ENCODE data around the gene PPP2R3B. TPM values are rescaled to one million over a fixed set of nuclear protein-coding genes. Genes with fewer than 3 reads are reported as not detected.
A peak's percentile ranks its signal among the peaks of the same experiment; 100 is the strongest.

Gene PPP2R3B
- total and polyA plus RNA-seq, 7 experiments from 2014 or later: 7.3 to 53.5 (median 30.0) TPM

- H3K4me1 ChIP-seq (ENCODE audit: control insufficient read depth in 2 of 2, insufficient read depth in 2 of 2, low read length in 2 of 2): no peaks in the 10 kb centered on the region
- H3K27me3 Mint-ChIP-seq: no peaks in the 10 kb centered on the region
- no peaks in the 10 kb centered on the region for H3K9me3 ChIP-seq (ENCODE audit: control insufficient read depth in 2 of 3, low read length in 3 of 3)
- DNase-seq (no peak), ATAC-seq (no peak)
- POLR2A ChIA-PET: no interaction called here
- peaks cover 0 to 28% (median 4%) of the 10 kb centered on the region in 5 donors for H3K36me3 Mint-ChIP-seq
- CTCF ChIA-PET: no interaction called here
- no peak overlapping the region for H3K4me3 ChIP-seq (ENCODE audit: low read length)
- H3K9me3 Mint-ChIP-seq: no peaks in the 10 kb centered on the region
- peaks cover 0 to 12% (median 7%) of the 10 kb centered on the region in 7 donors for H3K4me1 Mint-ChIP-seq
- no peak overlapping the region for H3K27ac Mint-ChIP-seq
- intact Hi-C loops (cut with micrococcal nuclease): no loop called here
- peaks cover 0 to 8% (median 0%) of the 10 kb centered on the region in 3 experiments for H3K36me3 ChIP-seq (ENCODE audit: control insufficient read depth in 2 of 3, insufficient read depth in 3 of 3, low read length in 3 of 3)
- no peaks in the 10 kb centered on the region for H3K27me3 ChIP-seq (ENCODE audit: control insufficient read depth in 2 of 2, insufficient read depth in 2 of 2, low read length in 2 of 2)
- H3K27ac ChIP-seq (ENCODE audit: low read depth, low read length): no peak overlapping the region
- no peak overlapping the region for H3K4me3 Mint-ChIP-seq
Observed at GRCh38 chrX:350148-350533, 36.6 kb downstream of the PPP2R3B start.

- H3K27ac Mint-ChIP-seq: no peak overlapping the region
- no peak overlapping the region for H3K4me3 Mint-ChIP-seq
- peaks cover 0 to 7% (median 3%) of the 10 kb centered on the region in 7 donors for H3K4me1 Mint-ChIP-seq
- ChIA-PET CTCF (no interaction called here), POLR2A (no interaction called here)
- H3K36me3 Mint-ChIP-seq: peaks cover 0 to 27% (median 4%) of the 10 kb centered on the region in 5 donors
- Histone ChIP-seq H3K4me3 (ENCODE audit: low read length) (no peak overlapping the region), H3K36me3 (ENCODE audit: control insufficient read depth in 2 of 3, insufficient read depth in 3 of 3, low read length in 3 of 3) (peaks cover 0 to 13% (median 0%) of the 10 kb centered on the region in 3 experiments), H3K27me3 (ENCODE audit: control insufficient read depth in 2 of 2, insufficient read depth in 2 of 2, low read length in 2 of 2) (no peaks in the 10 kb centered on the region), H3K9me3 (ENCODE audit: control insufficient read depth in 2 of 3, low read length in 3 of 3) (no peaks in the 10 kb centered on the region), H3K4me1 (ENCODE audit: control insufficient read depth in 2 of 2, insufficient read depth in 2 of 2, low read length in 2 of 2) (no peaks in the 10 kb centered on the region), H3K27ac (ENCODE audit: low read depth, low read length) (no peak overlapping the region)
- intact Hi-C loops (cut with micrococcal nuclease): no loop called here
- H3K9me3 Mint-ChIP-seq: no peaks in the 10 kb centered on the region
- H3K27me3 Mint-ChIP-seq: no peaks in the 10 kb centered on the region
- DNase-seq (no peak), ATAC-seq (no peak)
Observed at GRCh38 chrX:349702-350101, 37.0 kb downstream of the PPP2R3B start.

GRCh38 chrX:349196-349595 lies 37.5 kb downstream of the PPP2R3B start:
- peak overlapping the region in 1 of 9 donors; percentile 36 for H3K27ac Mint-ChIP-seq
- H3K4me1 Mint-ChIP-seq: peaks cover 0 to 6% (median 0%) of the 10 kb centered on the region in 7 donors
- ChIA-PET POLR2A (no interaction called here), CTCF (no interaction called here)
- H3K4me3 Mint-ChIP-seq: no peak overlapping the region
- no peak overlapping the region for H3K27ac ChIP-seq (ENCODE audit: low read depth, low read length)
- H3K9me3 ChIP-seq (ENCODE audit: control insufficient read depth in 2 of 3, low read length in 3 of 3): no peaks in the 10 kb centered on the region
- peaks cover 0 to 18% (median 0%) of the 10 kb centered on the region in 3 experiments for H3K36me3 ChIP-seq (ENCODE audit: control insufficient read depth in 2 of 3, insufficient read depth in 3 of 3, low read length in 3 of 3)
- no peak overlapping the region for H3K4me3 ChIP-seq (ENCODE audit: low read length)
- no peaks in the 10 kb centered on the region for H3K27me3 Mint-ChIP-seq
- H3K36me3 Mint-ChIP-seq: peaks cover 0 to 27% (median 4%) of the 10 kb centered on the region in 5 donors
- no peaks in the 10 kb centered on the region for H3K27me3 ChIP-seq (ENCODE audit: control insufficient read depth in 2 of 2, insufficient read depth in 2 of 2, low read length in 2 of 2)
- ATAC-seq (no peak), DNase-seq (no peak)
- no peaks in the 10 kb centered on the region for H3K4me1 ChIP-seq (ENCODE audit: control insufficient read depth in 2 of 2, insufficient read depth in 2 of 2, low read length in 2 of 2)
- H3K9me3 Mint-ChIP-seq: no peaks in the 10 kb centered on the region
- intact Hi-C loops (cut with micrococcal nuclease): no loop called here

GRCh38 chrX:348461-349117 lies 38.1 kb downstream of the PPP2R3B start:
- H3K4me3 ChIP-seq (ENCODE audit: low read length): no peak overlapping the region
- intact Hi-C loops (cut with micrococcal nuclease): no loop called here
- Mint-ChIP-seq H3K9me3 (no peaks in the 10 kb centered on the region), H3K27me3 (no peaks in the 10 kb centered on the region), H3K4me1 (peaks cover 0 to 6% (median 0%) of the 10 kb centered on the region in 7 donors), H3K4me3 (no peak overlapping the region), H3K36me3 (peaks cover 0 to 27% (median 4%) of the 10 kb centered on the region in 5 donors), H3K27ac (peak overlapping the region in 1 of 9 donors; percentile 30)
- POLR2A ChIA-PET: no interaction called here
- H3K27ac ChIP-seq (ENCODE audit: low read depth, low read length): no peak overlapping the region
- H3K36me3 ChIP-seq (ENCODE audit: control insufficient read depth in 2 of 3, insufficient read depth in 3 of 3, low read length in 3 of 3): peaks cover 0 to 18% (median 0%) of the 10 kb centered on the region in 3 experiments
- no peaks in the 10 kb centered on the region for H3K9me3 ChIP-seq (ENCODE audit: control insufficient read depth in 2 of 3, low read length in 3 of 3)
- no peaks in the 10 kb centered on the region for H3K27me3 ChIP-seq (ENCODE audit: control insufficient read depth in 2 of 2, insufficient read depth in 2 of 2, low read length in 2 of 2)
- CTCF ChIA-PET: no interaction called here
- no peak for DNase-seq
- ATAC-seq: no peak
- no peaks in the 10 kb centered on the region for H3K4me1 ChIP-seq (ENCODE audit: control insufficient read depth in 2 of 2, insufficient read depth in 2 of 2, low read length in 2 of 2)

- Histone ChIP-seq H3K36me3 (ENCODE audit: control insufficient read depth in 2 of 3, insufficient read depth in 3 of 3, low read length in 3 of 3) (peaks cover 0 to 18% (median 0%) of the 10 kb centered on the region in 3 experiments), H3K4me3 (ENCODE audit: low read length) (no peak overlapping the region), H3K9me3 (ENCODE audit: control insufficient read depth in 2 of 3, low read length in 3 of 3) (no peaks in the 10 kb centered on the region), H3K27ac (ENCODE audit: low read depth, low read length) (no peak overlapping the region), H3K27me3 (ENCODE audit: control insufficient read depth in 2 of 2, insufficient read depth in 2 of 2, low read length in 2 of 2) (no peaks in the 10 kb centered on the region), H3K4me1 (ENCODE audit: control insufficient read depth in 2 of 2, insufficient read depth in 2 of 2, low read length in 2 of 2) (no peaks in the 10 kb centered on the region)
- peak; percentile 10 for ATAC-seq
- Mint-ChIP-seq H3K4me1 (peaks cover 0 to 6% (median 0%) of the 10 kb centered on the region in 7 donors), H3K27ac (peak overlapping the region in 1 of 9 donors; percentile 8), H3K4me3 (no peak overlapping the region), H3K27me3 (no peaks in the 10 kb centered on the region), H3K9me3 (no peaks in the 10 kb centered on the region), H3K36me3 (peaks cover 0 to 25% (median 2%) of the 10 kb centered on the region in 5 donors)
- intact Hi-C loops (cut with micrococcal nuclease): no loop called here
- ChIA-PET CTCF (no interaction called here), POLR2A (no interaction called here)
- no peak for DNase-seq
Observed at GRCh38 chrX:347351-348117, 39.2 kb downstream of the PPP2R3B start.

GRCh38 chrX:346034-346813 lies 40.5 kb downstream of the PPP2R3B start:
- Mint-ChIP-seq H3K4me3 (no peak overlapping the region), H3K27me3 (no peaks in the 10 kb centered on the region), H3K4me1 (peaks cover 0 to 6% (median 0%) of the 10 kb centered on the region in 7 donors), H3K36me3 (peaks cover 0 to 26% (median 4%) of the 10 kb centered on the region in 5 donors), H3K9me3 (peaks cover 0 to 2% (median 0%) of the 10 kb centered on the region in 11 donors), H3K27ac (no peak overlapping the region)
- intact Hi-C loops (cut with micrococcal nuclease): no loop called here
- H3K27me3 ChIP-seq (ENCODE audit: control insufficient read depth in 2 of 2, insufficient read depth in 2 of 2, low read length in 2 of 2): no peaks in the 10 kb centered on the region
- ChIA-PET CTCF (no interaction called here), POLR2A (no interaction called here)
- H3K27ac ChIP-seq (ENCODE audit: low read depth, low read length): no peak overlapping the region
- peaks cover 0 to 24% (median 0%) of the 10 kb centered on the region in 3 experiments for H3K36me3 ChIP-seq (ENCODE audit: control insufficient read depth in 2 of 3, insufficient read depth in 3 of 3, low read length in 3 of 3)
- H3K9me3 ChIP-seq (ENCODE audit: control insufficient read depth in 2 of 3, low read length in 3 of 3): no peaks in the 10 kb centered on the region
- ATAC-seq (no peak), DNase-seq (peak in 1 of 9 donors; percentile 8)
- H3K4me1 ChIP-seq (ENCODE audit: control insufficient read depth in 2 of 2, insufficient read depth in 2 of 2, low read length in 2 of 2): no peaks in the 10 kb centered on the region
- H3K4me3 ChIP-seq (ENCODE audit: low read length): no peak overlapping the region

Measured in naive thymus-derived CD4-positive, alpha-beta T cell (primary cell).